HG02759 (cell line): ENCODE results near the gene DNAJC8.

Experiments
- ATAC-seq: cut with Tn5 transposase; IDR thresholded peaks from one replicate; pipeline ENCODE4 v1.9.1; 2021; ENCODE audit warnings: mild to moderate bottlenecking, moderate library complexity; ENCODE audit not compliant: unreplicated experiment

Gene DNAJC8

DNA sequence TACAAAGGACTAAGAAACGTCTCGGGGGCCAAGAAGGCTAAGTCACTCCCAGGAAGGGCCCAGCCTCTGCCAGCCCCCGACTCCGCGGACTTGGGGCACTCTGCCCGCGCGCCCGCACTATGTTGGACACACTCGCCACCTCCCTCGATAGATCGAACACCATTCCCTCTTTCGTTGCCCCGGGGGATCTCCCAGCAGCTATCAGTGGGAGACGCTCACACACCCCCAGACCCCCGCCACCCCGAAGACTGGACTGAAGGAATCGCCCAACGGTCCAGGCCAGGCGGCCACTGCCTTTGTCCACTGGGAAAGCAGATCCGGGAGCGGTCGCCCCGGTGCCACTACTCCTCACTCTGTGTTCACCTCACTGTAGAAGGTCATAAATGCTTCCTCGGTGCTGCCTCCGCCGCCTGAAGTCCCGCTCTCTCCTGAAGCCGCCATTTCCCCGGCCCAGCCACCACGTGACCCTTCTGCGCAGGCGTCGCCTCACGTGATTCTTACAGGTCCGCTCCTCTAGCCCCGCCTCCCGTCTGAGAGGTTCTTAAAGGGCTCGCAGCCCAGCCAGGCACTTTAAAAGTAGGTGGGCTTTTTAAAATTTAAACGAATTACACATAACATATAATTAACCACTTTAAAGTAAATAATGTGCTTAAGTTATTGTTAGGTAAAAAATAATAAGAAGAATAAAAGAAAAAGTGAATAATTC lies at the start of gene DNAJC8:
TSS of gene DNAJC8 (minus strand) at position 472 of the 706 bp plus-strand sequence. CDS start at position 441, 31 bp downstream.
- peak; percentile 63 for ATAC-seq

- no peak for ATAC-seq
Measured at GRCh38 chr1:28281608-28282425, 49.0 kb upstream of the DNAJC8 start.

GRCh38 chr1:28280977-28281381 lies 48.1 kb upstream of the DNAJC8 start:
- ATAC-seq = no peak

- ATAC-seq = no peak
Measured at GRCh38 chr1:28280501-28280900, 47.7 kb upstream of the DNAJC8 start.

- no peak for ATAC-seq
Measured at GRCh38 chr1:28279721-28280120, 46.9 kb upstream of the DNAJC8 start.

- no peak for ATAC-seq
Measured at GRCh38 chr1:28278763-28279162, 45.9 kb upstream of the DNAJC8 start.

DNA sequence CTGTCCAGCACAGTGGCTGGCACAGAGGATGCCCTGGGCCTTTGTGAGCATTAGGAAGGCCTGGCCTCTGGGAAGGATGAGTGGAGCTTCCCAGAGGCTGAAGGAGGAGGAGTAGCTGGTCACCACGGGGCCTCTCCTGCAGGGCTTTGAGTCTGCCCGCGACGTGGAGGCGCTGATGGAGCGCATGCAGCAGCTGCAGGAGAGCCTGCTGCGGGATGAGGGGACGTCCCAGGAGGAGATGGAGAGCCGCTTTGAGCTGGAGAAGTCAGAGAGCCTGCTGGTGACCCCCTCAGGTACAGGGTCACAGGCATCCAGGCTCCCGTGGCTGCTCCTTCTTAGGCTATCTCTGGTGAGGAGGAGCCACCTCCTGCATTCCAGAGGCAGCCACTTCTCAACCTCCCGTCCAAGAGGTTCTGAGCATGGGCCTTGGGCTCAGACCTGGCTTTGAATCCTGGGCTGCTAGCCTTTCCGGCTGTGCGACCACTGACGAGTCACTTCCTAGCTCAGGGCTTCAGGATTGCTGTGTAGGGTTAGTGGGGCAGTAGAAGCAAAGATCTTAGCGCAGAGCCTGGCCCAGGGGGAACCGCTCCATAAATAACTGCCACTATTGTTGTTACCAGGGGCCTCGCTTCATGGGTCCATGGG lies 40.5 kb upstream of the DNAJC8 start:
- no peak for ATAC-seq

DNA sequence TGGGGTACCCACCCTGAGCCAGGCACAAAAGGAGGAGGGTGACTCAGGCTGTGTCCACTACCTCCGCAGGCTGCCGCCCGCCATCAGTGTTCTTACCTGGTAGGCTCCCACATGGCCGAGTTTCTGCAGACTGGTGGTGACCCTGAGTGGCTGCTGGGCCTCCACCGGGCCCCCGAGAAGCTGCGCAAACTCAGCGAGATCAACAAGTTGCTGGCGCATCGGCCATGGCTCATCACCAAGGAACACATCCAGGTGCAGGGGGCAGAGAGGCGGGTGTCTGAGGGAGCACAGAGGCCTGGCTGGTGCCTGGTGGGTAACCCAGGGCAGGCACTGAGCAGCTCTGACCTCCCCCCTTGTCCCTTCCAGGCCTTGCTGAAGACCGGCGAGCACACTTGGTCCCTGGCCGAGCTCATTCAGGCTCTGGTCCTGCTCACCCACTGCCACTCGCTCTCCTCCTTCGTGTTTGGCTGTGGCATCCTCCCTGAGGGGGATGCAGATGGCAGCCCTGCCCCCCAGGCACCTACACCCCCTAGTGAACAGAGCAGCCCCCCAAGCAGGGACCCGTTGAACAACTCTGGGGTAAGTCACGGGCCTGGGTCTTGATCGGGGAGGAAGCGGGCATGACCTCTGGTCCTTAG lies 39.5 kb upstream of the DNAJC8 start:
- no peak for ATAC-seq

- ATAC-seq = no peak
Measured at GRCh38 chr1:28269529-28269928, 36.7 kb upstream of the DNAJC8 start.

GRCh38 chr1:28267633-28268032 lies 34.8 kb upstream of the DNAJC8 start:
- ATAC-seq = no peak

DNA sequence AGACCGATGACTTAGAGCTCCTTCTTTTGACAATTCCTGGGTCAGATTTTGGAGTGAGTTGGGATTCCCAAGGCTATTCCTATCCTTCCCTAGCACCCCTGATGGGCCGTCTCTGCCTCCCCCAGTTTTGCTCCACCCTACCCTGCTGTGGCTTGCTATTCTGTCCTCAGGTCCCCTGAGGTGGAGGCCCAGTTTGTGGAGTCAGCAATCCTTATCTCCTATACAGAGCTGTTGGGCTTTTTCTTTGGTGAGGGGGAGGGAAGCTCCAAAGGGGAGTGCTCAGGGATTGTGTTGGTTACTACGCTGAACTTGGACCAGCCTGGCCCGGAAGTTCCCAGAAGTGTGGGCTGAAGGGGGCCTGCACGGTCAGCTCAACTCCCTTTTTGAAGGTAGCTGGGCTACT lies 34.1 kb upstream of the DNAJC8 start:
- ATAC-seq = no peak

- no peak for ATAC-seq
Measured at GRCh38 chr1:28265577-28265976, 32.7 kb upstream of the DNAJC8 start.

- no peak for ATAC-seq
Measured at GRCh38 chr1:28264897-28265296, 32.1 kb upstream of the DNAJC8 start.

- no peak for ATAC-seq
Measured at GRCh38 chr1:28260803-28261174, 28.0 kb upstream of the DNAJC8 start.

- no peak for ATAC-seq
Measured at GRCh38 chr1:28259934-28260802, 27.3 kb upstream of the DNAJC8 start.

GRCh38 chr1:28259252-28259933 lies 26.6 kb upstream of the DNAJC8 start, which contains the start of gene SESN2:
SESN2 (plus strand) TSS chr1:28259518; CDS start chr1:28259848, 330 bp downstream.
- ATAC-seq = peak; percentile 97

- ATAC-seq = no peak
Measured at GRCh38 chr1:28258628-28259251, 25.9 kb upstream of the DNAJC8 start.

DNA sequence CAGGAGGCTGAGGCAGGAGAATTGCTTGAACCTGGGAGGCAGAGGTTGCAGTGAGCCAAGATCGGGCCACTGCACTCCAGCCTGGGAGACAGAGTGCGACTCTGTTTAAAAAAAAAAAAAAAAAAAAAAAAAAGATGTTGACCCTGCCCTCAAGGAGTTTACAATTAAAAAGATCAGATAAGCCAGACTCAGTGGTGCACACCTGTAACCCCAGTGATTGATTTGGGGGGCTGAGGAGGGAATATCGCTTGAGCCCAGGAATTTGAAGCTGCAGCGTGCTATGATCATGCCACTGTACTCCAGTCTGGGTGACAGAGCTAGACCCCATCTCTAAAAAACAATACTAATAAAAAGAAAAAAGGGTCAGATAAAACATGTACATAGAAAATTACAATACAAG lies 24.9 kb upstream of the DNAJC8 start:
- ATAC-seq = no peak

DNA sequence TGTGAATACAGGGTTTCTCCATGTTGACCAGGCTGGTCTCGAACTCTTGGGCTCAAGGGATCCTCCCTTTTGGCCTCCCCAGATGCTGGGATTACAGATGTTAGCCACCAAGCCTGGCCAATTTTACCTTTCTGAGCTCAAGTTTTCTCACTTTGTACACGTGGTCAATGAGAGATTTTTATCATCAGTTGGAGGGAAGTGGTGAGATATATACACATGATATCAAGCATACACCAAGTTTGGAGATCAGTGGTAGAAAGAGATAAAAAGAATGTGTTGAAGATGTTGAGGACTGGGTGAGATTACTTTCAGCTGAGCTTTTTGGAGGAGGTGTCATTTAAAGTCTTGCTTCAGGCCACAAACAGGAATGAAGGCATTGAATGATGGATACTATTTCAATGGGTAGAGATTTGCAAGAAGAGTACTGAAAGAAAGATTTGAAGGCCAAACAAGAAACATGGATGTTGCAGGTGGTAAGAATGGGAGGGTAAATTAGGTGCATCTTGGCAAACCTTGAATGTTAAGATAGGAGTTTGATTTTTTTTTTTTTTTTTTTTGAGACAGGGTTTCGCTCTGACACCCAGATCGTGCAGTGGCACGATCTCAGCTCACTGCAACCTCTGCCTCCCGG lies 23.5 kb upstream of the DNAJC8 start:
- no peak for ATAC-seq
